NCI-H2196 (cell line): ENCODE data around the gene NEMP1.
"Not testable (repeated sequence)": the region's sequence is repeated elsewhere in the genome, so short reads cannot be mapped to it uniquely, and the experiment has no call there.

Source experiments
- DNase-seq: peaks from one replicate; lab custom pipeline; 2025; ENCODE audit not compliant: unreplicated experiment; lab: John Stamatoyannopoulos, UW

NEMP1 gene

GRCh38 chr12:57057067-57057751, 21.4 kb downstream of the NEMP1 start:
- no peak for DNase-seq

GRCh38 chr12:57055824-57056223, 22.8 kb downstream of the NEMP1 start:
- DNase-seq, result no peak

- not testable (repeated sequence) for DNase-seq
These were observed 24.7 kb downstream of the NEMP1 start for GRCh38 chr12:57053901-57054300.

- DNase-seq, result not testable (repeated sequence)
These were observed 25.4 kb downstream of the NEMP1 start for GRCh38 chr12:57053146-57053545.

- no peak for DNase-seq
These were observed 27.6 kb downstream of the NEMP1 start for GRCh38 chr12:57051011-57051410.

GRCh38 chr12:57049890-57050289, 28.7 kb downstream of the NEMP1 start, which contains the start of gene MYO1A:
TSS of gene MYO1A (minus strand) at chr12:57050129. CDS start at chr12:57048323, 1,806 bp downstream.
- DNase-seq, result no peak

GRCh38 chr12:57049119-57049446, 29.5 kb downstream of the NEMP1 start:
- no peak for DNase-seq

- no peak for DNase-seq
These were observed 30.0 kb downstream of the NEMP1 start for GRCh38 chr12:57048423-57049118.

- no peak for DNase-seq
These were observed 30.6 kb downstream of the NEMP1 start for GRCh38 chr12:57047981-57048380.

GRCh38 chr12:57046947-57047890, 31.4 kb downstream of the NEMP1 start:
- DNase-seq, result no peak

GRCh38 chr12:57046086-57046791, 32.4 kb downstream of the NEMP1 start:
- DNase-seq, result no peak

GRCh38 chr12:57044889-57045288, 33.7 kb downstream of the NEMP1 start:
- no peak for DNase-seq

GRCh38 chr12:57044468-57044867, 34.1 kb downstream of the NEMP1 start:
- no peak for DNase-seq

- DNase-seq, result no peak
These were observed 35.9 kb downstream of the NEMP1 start for GRCh38 chr12:57042695-57043094.

GRCh38 chr12:57040750-57041149, 37.8 kb downstream of the NEMP1 start:
- DNase-seq, result no peak

GRCh38 chr12:57040211-57040610, 38.4 kb downstream of the NEMP1 start:
- no peak for DNase-seq

GRCh38 chr12:57039016-57039798, 39.4 kb downstream of the NEMP1 start:
- no peak for DNase-seq

- DNase-seq, result no peak
These were observed 41.3 kb downstream of the NEMP1 start for GRCh38 chr12:57037264-57037663.

GRCh38 chr12:57033431-57033830, 45.2 kb downstream of the NEMP1 start:
- no peak for DNase-seq

- no peak for DNase-seq
These were observed 46.8 kb downstream of the NEMP1 start for GRCh38 chr12:57031789-57032188.
